ENCODE data around the gene RANGAP1.
A peak's percentile ranks its signal among the peaks of the same experiment; 100 is the strongest.

RANGAP1 gene

GRCh38 chr22:41215926-41216325 lies 70.1 kb downstream of the RANGAP1 start:
- no peak overlapping the region for H3K4me3 ChIP-seq (ENCODE audit: low read depth, low read length)
- TF ChIP-seq CTCF (IDR thresholded peaks at IDR 0.05; ENCODE audit: insufficient read depth, low read depth, low read length, missing control alignments), result no peak
- DNase-seq (ENCODE audit: low read depth), result no peak

DNA sequence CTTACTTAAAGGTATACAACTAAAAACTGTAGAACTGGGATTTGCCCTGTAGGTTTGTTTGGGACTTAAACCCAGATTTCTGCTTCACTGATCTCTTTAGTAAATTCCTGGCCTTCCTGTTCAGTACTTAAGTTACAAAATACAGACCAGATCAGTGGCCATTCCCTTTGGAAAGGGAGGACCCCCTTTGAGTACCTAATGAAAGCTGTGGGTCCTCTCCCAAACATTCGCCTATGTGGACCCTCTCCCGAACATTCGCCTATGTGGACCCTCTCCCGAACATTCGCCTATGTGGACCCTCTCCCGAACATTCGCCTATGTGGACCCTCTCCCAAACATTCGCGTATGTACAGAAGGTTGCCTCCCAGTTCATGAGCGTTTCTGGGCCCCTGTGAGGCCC lies 70.6 kb downstream of the RANGAP1 start:
- no peak overlapping the region for H3K4me3 ChIP-seq (ENCODE audit: low read depth, low read length)
- no peak for TF ChIP-seq CTCF (IDR thresholded peaks at IDR 0.05; ENCODE audit: insufficient read depth, low read depth, low read length, missing control alignments)
- no peak for DNase-seq (ENCODE audit: low read depth)

GRCh38 chr22:41206719-41207118 lies 79.3 kb downstream of the RANGAP1 start:
- no peak overlapping the region for H3K4me3 ChIP-seq (ENCODE audit: low read depth, low read length)
- peak; percentile 36 for DNase-seq (ENCODE audit: low read depth)
- no peak for TF ChIP-seq CTCF (IDR thresholded peaks at IDR 0.05; ENCODE audit: insufficient read depth, low read depth, low read length, missing control alignments)

DNA sequence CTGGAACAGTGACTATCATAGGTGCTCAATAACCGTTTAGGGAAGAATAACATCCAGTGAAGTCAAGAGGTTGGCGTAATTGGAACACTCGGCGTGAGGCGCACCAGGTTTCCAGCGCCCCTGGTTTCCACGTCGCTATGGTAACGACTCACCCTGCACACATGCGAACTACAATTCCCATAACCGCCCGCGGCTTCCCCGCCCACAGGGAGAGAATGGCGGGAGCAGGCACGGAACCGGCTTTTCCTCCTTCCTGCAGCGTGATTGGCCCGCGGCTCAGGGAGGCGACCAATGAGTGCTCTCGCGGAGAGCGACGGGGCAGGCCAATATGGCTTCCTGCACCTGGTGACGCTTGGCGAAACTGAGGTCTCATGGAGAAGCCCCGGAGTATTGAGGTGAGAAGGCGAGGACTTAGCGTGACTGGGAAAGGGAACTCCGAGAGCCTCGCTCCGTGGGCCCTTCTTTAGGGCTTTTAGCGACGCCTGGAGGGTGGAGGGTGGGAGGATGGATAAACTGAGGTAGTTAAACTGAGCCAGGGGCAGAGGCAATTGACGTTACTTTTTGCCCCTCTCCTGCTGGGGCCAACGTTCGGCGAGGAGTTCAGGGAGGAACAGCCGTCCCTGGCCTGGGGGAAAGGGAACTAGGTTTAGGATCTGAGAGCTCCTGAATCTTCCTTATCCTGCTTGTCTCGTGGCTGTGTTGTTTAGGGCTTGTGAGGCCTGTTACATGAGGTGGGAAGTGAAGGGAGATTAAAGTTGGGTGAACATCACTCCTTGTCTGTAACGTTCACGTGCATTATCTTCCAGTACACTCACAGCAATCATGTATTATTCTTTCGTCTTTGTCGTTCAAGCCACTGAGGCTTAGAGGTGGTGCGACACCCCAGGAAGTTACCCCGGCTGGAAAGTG lies 80.7 kb downstream of the RANGAP1 start, which contains the start of gene L3MBTL2:
L3MBTL2 (plus strand) TSS at position 321 of the 909 bp plus-strand sequence; CDS start at position 372, 51 bp downstream.
- peak within 1 kb of the TSS; percentile 72 for H3K4me3 ChIP-seq (ENCODE audit: low read depth, low read length)
- no peak for TF ChIP-seq CTCF (IDR thresholded peaks at IDR 0.05; ENCODE audit: insufficient read depth, low read depth, low read length, missing control alignments)
- peak; percentile 98 for DNase-seq (ENCODE audit: low read depth)

DNA sequence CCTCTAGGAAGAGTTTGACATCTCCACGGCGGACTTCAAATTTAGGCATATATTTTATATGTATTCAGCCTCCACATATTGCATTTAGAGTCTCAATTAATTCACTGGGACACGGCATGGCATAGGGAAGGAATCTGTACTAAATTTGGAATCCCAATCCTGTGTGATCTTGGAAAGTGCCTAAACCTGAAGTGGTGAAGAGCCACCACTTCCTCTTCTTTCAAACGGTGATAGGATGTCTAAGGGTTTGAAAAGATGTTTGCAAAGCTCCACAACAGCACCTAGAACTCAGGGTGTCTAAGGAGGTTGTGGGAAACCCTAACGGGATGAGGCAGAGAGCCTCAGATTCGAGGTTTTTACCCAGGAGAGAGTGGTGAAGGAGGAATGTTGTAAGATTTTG lies 81.9 kb downstream of the RANGAP1 start:
- DNase-seq (ENCODE audit: low read depth), result no peak
- no peak for TF ChIP-seq CTCF (IDR thresholded peaks at IDR 0.05; ENCODE audit: insufficient read depth, low read depth, low read length, missing control alignments)
- no peak overlapping the region for H3K4me3 ChIP-seq (ENCODE audit: low read depth, low read length)

GRCh38 chr22:41203118-41203517 lies 82.9 kb downstream of the RANGAP1 start:
- no peak for TF ChIP-seq CTCF (IDR thresholded peaks at IDR 0.05; ENCODE audit: insufficient read depth, low read depth, low read length, missing control alignments)
- H3K4me3 ChIP-seq (ENCODE audit: low read depth, low read length), result no peak overlapping the region
- DNase-seq (ENCODE audit: low read depth), result no peak
